Right forelimb (tissue), 1 donor: Measurements from ENCODE around the gene KDM4B.
"Not testable (repeated sequence)": the region's sequence is repeated elsewhere in the genome, so short reads cannot be mapped to it uniquely, and the experiment has no call there.

ENCODE experiments used
- DNase-seq: peaks from one replicate; pipeline ENCODE4 v3.0.0-alpha.2; 2018

Gene KDM4B

DNA sequence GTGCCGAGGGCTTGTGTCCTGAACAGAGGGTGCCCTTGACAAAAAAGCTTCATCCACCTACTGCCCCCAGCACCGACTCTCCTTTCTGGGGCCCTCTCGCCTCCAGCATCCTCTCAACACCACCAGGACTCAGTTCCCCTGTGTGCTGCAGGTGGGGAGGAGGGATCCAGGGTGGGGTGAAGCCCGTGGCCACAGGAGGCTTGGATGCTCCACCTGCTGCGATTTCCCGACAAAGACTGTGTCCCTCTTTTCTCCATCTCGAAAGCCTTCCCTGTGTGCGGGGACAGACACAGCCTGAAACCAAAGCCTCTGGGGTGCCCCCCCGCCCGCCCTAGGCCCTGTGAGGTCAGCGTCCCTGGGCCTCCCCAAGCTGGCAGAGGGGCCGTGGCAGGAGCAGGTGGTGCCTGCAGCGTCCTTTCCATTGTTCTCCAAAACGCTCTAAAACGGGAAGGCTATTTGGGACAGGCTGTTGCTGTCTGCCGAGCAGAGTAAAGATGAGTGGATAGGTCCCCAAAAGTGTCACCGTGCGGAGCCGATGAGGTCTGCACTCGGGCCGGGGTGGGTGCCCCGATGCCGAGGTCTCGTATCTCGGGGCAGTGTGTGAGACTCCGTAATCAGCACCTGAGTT, 186.0 kb downstream of the KDM4B start:
- DNase-seq = no peak

- no peak for DNase-seq
Measured at GRCh38 chr19:5155586-5156210, 186.8 kb downstream of the KDM4B start.

GRCh38 chr19:5156231-5156986, 187.5 kb downstream of the KDM4B start:
- no peak for DNase-seq

- DNase-seq = no peak
Measured at GRCh38 chr19:5157186-5157585, 188.3 kb downstream of the KDM4B start.

- DNase-seq = not testable (repeated sequence)
Measured at GRCh38 chr19:5158549-5159134, 189.7 kb downstream of the KDM4B start.

GRCh38 chr19:5160158-5160795, 191.4 kb downstream of the KDM4B start:
- DNase-seq = not testable (repeated sequence)

DNA sequence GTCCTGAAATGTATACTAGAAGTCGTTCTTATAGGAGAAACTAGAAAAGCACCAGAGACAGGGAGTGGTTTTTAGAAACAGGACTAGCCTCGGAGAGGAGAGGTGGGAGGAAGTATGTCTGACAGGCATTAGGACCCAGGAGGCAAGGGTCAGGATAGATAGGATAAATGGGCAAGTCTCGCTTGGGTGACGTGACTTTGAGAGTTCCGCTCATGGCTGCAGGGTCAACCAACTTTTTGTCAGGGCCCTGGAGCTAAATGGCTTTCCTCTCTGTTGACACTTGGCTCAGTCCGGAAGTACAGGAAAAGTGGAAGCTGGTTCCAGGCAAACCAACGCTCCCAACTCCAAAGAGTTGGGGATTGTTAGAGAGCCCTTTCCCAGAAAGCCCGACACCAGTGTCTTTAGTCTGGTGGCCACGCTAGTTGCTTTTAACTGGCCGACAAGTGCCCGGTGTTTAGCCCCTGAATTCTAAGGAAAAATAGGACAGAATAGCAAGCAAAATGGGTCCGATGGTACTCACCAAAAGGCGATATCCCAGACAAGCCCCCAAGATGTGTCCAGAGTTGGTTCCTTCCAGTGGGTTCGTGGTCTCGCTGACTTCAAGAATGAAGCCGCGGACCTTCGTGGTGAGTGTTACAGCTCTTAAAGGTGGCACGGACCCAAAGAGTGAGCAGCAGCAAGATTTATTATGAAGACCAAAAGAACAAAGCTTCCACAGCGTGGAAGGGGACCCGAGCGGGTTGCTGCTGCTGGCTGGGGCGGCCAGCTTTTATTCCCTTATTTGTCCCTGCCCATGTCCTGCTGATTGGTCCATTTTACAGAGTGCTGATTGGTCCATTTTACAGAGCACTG, 196.2 kb downstream of the KDM4B start:
- not testable (repeated sequence) for DNase-seq

DNA sequence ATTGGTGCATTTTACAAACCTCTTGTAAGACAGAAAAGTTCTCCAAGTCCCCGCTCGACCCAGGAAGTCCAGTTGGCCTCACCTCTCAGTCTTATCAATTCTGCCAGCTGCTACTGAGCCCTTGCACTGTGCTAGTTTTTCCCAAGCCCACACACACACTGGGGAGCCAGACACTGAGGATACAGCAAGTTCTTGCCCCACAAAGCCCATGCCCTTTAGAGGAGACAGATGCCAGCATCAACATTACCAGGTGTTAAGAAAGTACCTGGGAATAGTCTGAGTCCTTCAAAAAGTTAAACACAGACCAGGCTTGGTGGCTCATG, 196.7 kb downstream of the KDM4B start:
- DNase-seq = no peak

DNA sequence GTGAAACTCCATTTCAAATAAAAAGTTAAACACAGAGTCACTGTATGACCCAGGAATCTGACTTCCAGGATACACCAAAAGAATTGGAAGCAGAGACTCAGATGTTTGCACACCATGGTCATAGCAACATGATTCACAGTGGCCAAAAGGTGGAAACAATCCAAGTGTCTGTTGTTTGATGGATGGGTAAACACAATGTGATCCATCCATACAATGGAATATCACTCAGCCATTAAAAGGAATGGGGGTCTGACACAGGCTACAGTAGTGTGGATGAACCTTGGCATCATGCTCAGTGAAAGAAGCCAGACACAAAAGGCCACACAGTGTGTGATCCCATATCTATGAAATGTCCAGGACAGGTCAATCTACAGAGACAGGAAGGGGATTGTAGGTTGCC, 197.3 kb downstream of the KDM4B start:
- no peak for DNase-seq

- no peak for DNase-seq
Measured at GRCh38 chr19:5170329-5170745, 201.4 kb downstream of the KDM4B start.

DNA sequence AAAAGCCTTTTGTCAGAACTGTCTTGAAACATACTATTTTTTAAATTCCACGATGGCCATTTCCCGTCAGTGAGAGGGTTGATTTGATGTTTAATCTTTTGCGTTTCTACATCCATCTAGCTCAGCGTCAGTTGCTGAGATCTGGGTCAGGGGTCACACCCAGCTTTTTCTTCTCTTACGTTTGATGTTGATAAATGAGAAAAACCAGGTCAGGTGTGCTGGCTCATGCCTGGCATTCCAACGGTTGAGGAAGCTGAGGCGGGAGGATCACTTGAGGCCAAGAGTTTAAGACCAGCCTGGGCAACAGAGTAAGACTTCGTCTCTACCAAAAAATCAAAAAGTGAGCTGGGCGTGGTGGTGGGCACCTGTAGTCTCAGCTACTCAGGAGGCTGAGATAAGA, 202.8 kb downstream of the KDM4B start:
- DNase-seq = no peak

GRCh38 chr19:5172859-5173630, 204.1 kb downstream of the KDM4B start:
- no peak for DNase-seq

GRCh38 chr19:5173993-5174392, 205.1 kb downstream of the KDM4B start:
- DNase-seq = no peak

GRCh38 chr19:5177745-5178450, 209.0 kb downstream of the KDM4B start:
- DNase-seq = no peak

DNA sequence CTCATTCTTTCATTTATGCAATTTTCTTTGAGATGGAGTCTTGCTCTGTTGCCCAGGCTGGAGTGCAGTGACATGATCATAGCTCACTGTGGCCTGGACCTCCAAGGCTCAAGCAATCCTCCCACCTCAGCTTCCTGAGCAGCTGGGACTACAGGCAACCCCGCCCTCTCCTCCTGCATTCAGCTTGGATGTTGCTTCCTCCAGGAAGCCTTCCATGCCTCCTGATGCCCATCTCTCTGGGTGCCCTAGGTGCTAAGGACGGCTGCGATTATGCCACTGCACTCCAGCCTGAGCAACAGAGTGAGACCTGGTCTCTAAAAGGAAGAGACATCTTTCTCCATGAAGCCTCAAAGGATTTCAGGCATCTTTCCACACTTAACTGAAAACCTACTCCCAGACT, 209.9 kb downstream of the KDM4B start:
- DNase-seq = no peak

GRCh38 chr19:5179256-5179655, 210.3 kb downstream of the KDM4B start:
- no peak for DNase-seq

DNA sequence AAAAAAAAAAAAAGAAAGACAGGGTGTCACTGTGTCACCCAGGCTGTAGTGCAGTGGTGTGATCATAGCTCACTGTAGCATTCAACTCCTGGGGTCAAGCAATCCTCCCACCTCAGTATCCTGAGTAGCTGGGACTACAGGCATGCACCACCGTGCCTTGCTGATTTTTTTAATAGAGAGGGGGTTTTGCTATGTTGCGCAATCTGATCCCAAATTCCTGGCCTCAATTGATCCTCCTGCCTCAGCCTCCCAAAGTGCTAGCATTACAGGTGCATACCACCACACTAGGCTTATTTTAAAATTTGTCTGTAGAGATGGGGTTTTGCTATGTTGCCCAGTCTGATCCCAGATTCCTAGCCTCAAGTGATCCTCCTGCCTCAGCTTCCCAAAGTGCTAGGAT, 212.4 kb downstream of the KDM4B start:
- DNase-seq = no peak

- DNase-seq = no peak
Measured at GRCh38 chr19:5182751-5183150, 213.8 kb downstream of the KDM4B start.

- no peak for DNase-seq
Measured at GRCh38 chr19:5183616-5184015, 214.7 kb downstream of the KDM4B start.

DNA sequence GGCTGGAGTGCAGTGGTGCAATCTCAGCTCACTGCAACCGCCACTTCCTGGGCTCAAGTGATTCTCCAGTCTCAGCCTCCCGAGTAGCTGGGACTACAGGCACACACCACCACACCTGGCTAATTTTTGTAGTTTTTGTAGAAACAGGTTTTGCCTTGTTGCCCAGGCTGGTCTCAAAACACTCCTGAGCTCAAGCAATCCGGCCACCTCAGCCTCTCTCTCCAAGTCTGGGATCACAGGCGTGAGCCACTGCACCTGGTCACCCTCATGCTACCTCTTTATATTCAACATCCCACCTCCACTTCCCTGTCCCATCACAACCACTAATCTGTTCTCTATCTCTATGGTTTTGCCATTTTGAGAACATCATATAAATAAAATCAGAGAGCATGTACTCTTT, 216.0 kb downstream of the KDM4B start:
- no peak for DNase-seq
